Embryonic facial prominence (tissue), 1 donor: ENCODE measurements around the gene CLK1.
"Not testable (repeated sequence)": the region's sequence is repeated elsewhere in the genome, so short reads cannot be mapped to it uniquely, and the experiment has no call there.

ENCODE experiments used
- DNase-seq: peaks from one replicate; pipeline ENCODE4 v3.0.0-alpha.2; 2016; ENCODE audit errors: extremely low spot score

Gene CLK1

DNA sequence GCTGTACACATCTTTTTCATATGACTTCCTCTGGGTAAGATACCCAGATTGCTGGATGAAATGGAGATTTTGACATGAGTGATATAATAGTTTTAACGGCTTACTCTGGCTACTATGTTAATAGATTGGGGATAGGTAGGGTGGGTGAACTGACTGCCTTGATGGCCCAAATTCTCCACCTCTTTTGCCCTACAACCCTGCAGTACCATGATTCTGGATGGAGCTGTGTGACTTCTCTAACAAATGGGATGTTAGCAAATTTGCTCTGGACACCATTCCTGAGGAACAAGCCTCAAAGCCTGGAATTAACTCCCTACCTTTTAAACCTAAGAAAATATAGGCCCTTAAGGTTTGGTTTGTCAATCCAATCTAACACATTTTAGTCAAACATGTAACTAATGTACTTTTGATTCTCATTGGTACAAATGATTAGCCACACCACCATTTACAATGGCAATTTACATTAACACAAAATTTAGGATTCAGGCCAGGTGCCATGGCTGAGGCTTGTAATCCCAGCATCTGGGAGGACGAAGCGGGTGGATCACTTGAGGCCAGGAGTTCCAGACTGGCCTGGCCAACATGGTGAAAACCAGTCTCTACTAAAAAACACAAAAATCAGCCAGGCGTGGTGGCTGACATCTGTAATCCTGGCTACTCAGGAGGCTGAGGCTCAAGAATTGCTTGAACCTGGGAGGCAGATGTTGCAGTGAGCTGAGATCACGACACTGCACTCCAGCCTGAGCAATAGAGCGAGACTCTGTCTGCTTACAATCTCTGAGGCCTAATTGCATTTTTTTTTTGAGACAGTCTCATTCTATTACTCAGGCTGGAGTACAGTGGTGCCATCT, 12.8 kb downstream of the CLK1 start:
- DNase-seq, result no peak

DNA sequence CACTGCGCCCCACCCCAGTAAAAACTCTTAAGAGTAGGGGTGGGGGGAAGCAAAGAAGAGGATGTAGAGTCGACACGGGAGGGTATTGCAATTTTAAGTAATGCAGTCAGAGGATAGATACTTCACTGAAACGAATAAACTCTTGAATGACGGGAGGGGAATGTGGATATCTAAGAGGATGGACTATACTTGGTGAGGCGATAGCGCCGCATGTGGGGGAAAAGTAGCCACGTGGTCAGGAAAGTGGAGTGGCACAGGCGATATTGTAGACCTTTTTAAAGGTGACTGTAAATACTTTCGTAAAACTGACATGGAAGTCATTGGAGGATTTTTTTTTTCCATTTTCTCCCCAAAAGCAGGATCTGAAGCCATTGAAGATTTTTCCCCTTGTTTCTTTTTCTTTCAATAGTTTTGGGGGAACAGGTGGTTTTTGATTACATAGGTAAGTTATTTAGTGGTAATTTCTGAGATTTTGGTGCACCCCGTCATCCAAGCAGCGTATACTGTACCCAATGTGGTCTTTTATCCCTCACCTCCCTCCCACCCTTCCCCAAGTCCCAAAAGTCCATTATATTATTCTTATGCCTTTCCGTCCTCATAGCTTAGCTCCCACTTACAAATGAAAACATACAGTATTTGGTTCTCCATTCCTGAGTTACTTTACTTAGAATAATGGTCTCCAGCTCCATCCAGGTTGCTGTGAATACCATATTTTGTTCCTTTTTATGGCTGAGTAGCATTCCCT, 13.8 kb downstream of the CLK1 start:
- no peak for DNase-seq

DNA sequence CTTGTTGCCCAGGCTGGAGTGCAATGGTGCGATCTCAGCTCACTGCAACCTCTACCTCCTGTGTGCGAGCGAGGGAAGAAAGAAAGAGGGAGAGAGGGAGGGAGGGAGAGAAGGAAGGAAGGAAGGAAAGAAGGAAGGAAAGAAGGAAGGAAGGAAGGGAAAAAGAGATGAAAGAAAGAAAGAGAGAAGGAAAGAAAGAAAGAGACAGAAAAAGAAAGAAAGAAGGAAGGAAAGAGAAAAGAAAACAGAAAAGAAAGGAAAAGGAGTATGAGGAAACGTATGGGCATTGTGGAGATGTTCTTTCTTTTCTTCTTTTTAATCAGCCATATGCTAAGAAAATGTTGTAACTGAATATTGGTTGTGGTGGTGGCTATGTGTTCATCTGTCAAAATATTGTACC, 16.5 kb downstream of the CLK1 start:
- no peak for DNase-seq

DNA sequence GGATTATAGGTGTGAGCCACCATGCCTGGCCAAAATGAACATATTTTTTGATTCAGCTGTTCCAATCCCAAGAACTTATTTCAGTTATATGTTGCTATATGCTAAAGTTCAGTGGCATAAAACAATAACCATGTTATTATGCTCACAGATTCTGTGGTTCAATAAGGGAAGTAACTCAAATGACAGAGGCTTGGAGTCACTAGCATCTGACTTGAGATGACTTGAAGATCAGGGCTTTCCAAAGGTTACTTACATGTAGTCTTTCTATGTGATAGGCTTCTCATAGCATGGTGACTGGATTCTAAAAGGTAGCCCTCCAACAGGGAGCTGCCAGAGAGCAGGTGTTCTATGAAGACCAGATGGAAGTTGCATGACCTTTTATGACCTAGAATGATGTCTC, 17.2 kb downstream of the CLK1 start:
- DNase-seq, result no peak

DNA sequence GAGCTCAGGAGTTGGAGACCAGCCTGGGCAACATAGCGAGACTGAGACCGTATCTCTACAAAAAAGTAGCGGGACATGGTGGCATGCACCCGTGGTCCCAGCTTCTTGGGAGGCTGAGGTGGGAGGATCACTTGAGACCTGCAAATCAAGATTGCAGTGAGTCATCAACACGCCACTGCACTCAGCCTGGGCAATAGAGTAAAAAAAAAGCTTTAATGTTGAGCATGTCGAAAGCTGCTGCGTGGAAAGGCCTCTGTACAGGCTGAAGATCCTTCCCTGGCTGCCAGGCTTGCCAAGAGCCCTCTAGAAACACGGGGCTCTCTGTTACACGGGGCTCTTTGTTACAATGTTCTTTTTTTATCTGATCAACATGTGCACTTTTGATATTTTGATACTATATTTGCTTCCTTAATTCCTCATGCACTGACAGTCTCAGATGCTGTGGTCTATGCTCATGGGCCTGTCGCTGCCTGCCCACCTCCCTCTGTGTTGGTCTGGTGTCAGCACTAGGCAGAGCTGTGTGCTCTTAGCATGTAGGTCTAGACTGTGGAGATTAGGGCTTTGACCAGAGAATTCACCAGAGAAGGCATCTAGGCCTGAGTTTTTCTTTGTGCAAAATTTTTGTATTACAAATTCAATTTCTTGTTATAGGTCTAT, 18.7 kb downstream of the CLK1 start:
- DNase-seq, result no peak

DNA sequence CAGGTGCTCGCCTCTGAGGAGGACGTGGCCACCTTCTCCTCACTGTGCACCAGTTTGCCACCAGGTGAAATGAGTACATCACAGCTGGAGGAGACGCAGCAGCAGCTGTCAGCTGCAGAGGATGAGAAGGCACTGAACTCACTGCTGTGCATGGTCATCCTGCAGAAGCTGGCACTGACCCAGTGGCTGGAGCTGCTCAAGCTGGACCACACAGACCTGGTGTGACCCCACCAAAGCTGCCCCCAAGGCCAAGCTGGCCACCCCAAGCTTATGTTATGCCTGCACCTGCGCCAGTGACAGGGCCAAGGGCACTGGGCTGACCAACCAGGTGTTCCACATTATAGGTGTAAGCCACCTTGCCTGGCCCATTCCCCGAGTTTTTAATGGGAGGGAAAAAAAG, 19.3 kb downstream of the CLK1 start:
- no peak for DNase-seq

DNA sequence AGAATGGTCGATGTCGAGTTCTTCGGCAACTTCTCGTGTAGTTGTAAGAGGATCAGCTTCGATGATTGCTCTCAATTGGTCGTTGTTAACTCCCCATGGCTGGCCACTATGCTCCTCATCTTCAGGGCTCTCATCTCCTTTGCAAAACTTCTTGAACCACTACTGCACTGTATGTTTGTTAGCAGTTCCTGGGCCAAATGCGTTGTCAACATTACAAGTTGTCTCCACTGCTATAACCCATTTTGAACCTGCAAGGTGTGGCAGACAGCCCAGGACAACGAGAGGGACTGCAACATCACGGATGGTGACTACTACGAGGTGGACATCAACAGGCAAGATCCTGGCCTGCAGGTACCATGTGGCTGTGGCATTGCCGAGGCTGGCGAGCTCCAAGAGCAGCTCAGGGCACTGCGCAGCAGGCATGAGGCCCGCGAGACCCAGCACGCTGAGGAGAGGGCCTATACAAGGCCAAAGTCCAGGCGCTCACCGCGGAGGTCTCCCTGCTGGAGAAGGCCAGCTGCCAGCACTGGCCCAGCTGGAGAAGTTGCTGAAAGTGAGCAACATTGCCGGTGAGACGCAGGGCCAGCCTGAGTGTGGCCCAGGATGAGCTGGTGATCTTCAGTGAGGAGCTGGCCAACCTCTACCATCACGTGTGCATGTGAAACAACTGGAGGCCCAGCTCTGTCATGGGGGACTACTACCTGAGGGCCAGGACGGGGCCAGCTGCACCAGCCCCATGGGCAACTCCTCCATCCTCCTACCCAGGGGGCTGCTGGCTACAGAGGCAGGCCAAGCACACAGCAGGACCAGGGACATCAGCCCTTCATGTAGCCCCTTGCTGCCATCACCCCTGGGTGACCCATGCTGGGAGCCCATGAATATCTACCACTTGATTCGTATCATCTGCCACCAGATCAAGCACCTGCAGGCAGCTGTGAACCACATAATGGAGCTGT, 20.2 kb downstream of the CLK1 start:
- DNase-seq, result no peak

DNA sequence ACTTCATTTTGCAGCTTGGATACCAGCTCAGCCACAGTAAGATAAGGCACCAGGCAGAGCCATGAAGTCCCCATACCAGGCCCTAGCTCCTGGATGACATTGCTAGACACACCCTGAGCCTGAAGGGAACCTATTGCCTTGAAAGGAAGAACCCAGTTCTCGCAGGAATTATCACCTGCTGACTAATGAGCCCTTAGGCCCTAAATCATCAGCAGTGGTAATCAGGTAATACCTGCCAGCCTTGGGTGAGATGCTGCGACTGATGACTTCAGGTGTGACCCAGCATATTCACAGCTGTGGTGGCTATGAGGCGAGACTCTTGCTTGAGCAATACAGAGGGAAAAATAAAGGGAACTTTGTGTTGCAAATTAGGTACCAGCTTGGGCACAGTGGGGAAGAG, 24.9 kb downstream of the CLK1 start:
- DNase-seq, result no peak

DNA sequence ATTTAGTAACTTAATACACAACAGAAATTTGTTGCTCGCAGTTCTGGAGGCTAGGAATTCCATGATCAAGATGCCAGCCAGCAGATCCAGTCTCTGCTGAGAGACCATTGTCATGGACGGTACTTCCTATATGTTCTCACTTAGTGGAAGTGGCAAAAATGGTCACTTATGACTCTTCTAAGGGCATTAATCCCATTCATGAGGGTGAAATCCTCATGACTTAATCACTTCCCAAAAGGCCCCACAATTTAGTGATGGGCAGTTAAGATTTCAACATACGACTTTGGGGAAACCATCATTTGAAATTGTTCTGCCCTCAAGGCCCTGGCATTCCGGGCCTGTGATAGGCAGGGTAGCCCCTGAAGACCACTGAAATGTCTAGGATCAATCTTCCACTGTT, 29.8 kb downstream of the CLK1 start:
- no peak for DNase-seq

DNA sequence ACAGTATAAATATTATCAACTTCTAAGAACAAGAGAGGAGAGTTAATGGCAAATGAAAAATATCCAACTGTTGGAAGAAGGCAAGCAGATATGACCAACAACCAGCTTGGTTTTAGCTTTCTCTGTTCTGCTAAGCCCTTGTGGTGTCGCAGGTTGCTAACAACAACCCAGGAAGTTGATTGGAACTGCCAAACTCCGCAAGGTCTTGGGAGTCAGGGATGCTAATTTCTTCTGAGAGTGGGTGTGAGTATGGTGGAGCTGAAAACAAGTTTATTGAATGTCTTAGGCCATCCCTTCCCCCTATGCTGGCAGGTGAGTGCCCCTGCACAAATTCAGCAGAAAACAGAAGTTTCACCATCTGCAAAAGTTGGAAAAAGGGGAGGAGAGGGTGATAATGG, 35.2 kb downstream of the CLK1 start:
- DNase-seq, result no peak

DNA sequence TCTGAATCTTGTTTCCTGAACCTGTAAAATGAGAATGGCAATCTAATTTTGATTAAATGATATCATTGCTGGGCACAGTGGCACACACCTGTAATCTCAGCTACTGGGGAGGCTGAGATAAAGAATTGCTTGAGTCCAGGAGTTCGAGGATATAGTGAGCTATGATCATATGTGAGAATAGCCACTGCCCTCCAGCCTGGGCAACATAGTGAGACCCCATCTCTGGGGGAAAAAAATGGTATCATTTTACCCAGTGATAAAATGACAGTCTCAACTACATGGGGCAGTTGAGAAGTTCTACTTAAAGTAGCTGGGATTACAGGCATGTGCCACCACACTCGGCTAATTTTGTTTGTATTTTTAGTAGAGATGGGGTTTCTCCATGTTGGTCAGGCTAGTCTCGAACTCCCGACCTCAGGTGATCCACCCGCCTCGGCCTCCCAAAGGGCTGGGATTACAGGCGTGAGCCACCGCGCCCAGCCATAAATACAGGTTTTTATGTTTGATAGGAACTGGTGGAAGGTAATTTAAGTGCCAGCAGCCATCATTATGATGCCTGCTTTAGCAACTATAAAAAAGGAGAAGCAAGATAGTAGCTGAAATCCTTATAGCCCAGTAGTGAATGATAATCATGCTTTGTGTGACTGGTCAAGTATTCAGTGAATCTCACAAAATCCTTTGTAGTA, 35.7 kb downstream of the CLK1 start:
- no peak for DNase-seq

DNA sequence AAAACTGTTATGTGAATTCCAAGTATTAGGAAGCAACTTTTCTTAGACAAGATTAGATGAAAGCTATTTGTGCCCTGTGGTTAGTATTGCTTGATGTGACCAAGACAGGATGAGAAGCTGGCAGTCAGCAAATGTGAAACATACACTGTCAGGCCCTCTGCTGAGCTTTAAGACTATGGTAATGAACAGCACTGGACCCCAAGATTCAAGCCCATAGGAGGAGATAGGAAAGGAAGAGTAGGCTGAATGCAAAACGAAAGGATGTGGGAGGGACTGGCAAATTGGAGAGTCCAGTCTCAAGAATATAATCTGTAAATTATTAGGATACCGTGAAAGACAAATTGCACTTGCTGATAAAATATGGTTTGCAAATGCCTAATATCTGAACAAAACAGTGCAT, 36.4 kb downstream of the CLK1 start:
- no peak for DNase-seq

DNA sequence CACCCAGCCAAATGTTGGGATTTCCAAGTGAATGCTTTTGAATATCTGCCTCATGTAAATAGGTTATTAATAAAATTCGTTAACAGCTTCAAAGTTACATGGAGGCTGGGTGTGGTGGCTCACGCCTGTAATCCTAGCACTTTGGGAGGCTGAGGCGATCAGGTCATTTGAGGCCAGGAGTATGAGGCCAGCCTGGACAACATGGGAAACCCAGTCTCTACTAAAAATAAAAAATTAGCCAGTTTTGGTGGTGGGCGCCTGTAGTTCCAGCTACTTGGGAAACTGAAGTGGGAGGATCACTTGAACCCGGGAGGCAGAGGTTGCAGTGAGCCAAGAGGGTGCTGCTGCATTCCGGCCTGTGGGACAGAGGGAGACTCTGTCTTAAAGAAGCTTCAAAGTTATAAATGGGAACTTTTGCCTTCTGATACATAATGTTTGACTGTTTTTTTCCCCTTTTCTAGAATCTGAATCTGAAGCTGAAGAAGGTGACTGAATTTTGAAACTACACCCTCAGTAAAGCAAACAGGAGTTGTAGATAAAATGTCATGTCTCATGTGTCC, 42.7 kb downstream of the CLK1 start:
- no peak for DNase-seq

DNA sequence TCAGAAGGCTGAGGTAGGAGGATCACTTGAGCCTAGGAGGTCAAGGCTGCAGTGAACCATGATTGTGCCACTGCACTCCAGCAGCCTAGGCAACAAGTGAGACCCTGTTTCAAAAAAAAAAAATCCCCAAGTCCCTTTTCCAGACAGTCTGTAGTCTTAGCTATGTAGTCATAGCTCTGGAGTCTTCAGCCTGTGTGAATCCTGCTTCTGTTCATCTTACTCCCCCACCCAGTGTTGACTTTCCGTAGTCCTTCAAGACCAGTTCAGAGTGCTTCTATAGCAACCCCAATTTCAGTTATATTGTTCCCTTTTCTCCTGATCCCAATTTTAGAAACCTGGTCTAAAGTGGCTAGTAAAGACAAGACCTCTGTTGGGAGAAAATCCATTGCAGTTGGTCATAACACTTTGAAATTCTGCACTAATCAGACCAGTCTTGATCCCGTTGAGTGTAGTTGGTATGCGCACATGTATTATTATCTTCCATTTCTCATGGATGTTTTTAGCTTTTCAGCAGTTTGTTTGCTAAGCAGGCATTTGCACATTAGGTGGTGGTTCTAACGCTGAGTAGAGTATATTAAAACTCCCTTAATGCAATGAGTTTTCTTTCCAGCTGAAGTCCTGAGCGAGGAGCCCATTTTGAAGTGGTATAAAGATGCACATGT, 43.8 kb downstream of the CLK1 start:
- DNase-seq, result no peak

DNA sequence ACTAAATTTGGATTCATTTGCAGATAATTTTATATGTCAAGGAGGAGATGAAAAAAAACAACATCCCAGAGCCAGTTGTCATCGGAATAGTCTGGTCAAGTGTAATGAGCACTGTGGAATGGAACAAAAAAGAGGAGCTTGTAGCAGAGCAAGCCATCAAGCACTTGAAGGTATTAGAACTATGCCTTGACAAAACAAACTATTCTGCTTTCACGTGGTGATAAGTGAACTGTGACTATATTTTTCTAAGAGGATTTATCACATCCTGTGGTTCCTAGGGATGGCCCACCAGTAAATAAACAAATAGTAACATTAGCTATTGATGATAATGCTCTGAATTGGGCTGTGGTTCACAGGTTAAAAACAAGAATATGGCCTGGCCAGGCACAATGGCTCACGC, 45.7 kb downstream of the CLK1 start:
- not testable (repeated sequence) for DNase-seq

DNA sequence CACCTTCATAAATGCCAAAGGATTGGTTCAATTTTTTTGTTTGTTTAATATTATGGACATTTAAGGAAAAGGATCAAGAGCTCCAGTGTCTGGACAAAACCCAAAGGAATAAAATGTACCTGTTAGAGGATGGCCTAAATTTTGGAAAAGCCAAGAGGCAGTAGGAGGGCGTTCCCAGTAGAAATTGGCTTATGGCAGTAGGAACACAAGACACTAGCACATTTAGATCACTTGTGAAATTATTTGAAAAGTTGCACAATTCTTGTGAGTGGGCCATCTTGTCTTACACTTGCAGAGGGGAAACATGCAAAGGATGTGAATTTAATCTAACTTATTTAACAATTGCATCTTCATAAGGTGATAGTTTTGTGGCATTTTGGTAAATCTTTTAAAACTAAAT, 49.5 kb downstream of the CLK1 start:
- no peak for DNase-seq

DNA sequence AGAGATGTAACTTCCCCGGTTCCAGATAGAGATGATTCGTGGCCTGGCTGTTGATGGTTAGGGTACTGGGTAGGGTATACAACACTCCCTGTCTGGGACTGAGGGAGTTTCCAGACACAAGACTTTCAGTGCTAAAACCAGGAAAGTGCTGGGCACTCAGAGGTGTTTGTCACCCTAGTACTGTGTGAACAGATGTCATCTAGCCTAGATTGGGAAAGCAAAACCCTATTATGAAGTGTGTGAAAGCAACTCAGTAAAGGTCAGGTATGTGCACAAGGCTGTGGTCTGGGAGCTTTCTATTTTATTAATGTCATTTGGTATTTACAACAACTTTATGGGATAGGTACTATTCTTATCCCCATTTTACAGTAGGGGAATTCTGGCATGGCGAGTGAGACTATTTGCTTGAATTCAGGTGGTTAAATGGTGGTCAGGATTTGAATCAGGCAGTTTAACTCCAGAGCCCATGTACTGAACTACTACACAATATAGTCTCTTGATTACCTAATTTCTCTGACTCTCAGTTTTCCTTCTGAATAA, 50.1 kb downstream of the CLK1 start:
- DNase-seq, result no peak

DNA sequence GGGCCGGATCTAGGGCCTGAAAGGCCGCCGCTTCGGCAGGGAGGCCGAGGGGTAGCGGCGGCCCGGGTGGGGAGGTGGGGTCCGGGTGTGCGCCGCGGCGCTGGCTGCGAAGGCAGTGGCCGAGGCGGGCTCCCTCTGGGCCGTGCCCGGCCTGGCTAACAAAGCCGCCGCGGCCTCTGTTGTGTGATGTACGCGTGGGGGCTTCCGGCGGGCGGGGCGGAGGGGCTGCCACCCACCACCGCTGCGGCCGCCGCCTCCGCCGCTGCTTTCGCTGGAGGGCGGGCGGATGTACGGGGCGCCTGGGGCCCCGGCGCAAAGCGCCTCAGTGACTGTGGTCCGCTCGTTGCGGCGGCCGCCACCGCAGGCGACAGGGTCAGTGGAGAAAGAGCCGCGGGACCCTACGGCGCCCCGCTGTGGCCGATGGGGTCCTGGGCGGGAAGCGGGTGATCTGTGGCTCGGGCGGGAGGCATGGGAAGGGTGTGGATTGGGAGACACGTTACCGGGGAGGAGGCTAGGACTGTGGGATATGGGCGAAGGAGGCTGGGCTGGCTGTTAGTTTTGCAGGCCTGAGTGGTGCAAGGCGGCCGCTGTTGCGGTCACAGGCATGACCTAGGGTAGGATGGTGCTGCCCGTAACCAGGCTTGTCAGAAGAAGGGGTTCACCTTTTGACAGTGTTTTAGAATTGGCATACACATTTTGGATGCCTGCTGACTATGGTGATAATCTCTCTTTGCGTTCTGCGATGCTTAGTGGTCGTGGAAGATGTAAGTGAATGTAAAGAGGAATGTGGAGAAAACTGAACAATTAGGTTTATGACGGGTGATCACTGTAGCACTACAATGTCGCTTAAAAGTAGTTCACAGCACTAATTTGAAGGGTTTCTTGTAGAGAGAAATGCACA, 52.1 kb downstream of the CLK1 start:
- peak; percentile 29 for DNase-seq
